GM21515 (cell line): ENCODE data around the gene TBC1D22A.

ENCODE experiments used
- ATAC-seq: cut with Tn5 transposase; IDR thresholded peaks from one replicate; pipeline ENCODE4 v1.9.1; 2021; ENCODE audit not compliant: unreplicated experiment

Gene TBC1D22A

DNA sequence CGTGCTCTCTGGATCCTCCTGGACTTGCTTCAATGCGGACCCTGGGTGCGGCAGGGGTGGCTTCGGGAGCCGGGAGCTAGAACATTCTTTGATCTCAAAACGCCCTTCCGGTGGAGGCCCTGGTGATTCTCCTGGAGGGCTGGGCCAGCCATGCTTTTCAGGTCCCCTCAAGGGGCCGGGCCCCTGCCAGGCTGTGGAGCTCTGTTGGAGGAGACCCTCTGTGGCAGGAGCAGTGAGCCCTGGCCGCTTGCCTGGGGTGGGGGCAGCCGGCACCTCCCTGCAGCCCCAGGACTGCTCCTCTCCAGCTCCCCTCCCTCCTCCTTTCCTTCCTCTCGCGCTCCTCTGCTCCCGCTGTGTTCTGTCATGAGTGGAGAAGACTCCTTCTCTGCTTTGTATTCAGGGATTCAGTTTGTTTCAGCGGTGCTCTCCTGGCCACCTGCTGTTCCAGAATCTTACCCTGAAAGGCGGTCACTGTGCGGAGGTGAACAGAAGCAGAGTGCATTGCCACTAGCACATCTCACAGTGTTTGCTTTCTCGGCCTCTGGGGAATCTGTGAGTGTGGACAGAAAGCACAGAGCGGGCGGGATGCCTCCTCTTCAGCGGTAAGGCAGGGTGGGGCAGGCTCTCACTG is 289.1 kb downstream of the TBC1D22A start:
- ATAC-seq: no peak

DNA sequence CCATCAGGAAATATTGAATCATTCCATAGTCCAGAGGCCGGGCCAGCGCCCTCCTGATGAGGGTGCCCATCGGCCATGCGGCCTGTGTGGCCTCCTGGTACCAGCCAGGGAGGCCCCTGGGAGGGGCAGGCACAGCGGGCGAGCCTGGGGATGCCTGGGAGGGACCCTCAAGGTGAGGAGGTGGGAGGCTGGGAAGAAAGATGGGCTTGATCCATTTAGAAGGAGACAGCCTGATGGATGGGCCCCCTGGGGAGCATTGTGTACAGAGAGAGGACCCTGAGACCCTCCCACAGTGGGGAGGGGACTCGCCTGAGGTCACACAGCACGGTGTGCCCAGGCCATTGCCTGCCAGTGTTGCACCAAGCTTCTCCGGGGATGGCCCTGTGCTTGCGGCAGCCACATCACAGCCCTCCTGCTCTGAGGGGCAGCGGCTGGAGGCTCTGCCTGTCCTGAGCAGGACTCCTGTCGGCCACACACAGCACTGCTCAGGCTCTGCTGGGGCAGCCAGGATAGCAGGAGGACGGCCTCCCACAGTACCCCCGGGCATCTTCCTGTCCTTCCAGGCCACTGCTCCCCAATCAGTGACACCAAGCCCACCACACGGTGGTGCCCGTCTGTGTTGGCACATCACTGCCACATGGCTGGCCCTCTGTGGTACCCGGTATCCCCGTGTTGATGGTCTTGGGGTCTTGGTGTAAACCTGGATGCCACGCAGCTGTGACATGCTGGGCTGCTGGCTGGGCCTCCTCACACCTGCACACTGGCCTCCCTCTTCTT is 290.0 kb downstream of the TBC1D22A start:
- ATAC-seq: no peak

DNA sequence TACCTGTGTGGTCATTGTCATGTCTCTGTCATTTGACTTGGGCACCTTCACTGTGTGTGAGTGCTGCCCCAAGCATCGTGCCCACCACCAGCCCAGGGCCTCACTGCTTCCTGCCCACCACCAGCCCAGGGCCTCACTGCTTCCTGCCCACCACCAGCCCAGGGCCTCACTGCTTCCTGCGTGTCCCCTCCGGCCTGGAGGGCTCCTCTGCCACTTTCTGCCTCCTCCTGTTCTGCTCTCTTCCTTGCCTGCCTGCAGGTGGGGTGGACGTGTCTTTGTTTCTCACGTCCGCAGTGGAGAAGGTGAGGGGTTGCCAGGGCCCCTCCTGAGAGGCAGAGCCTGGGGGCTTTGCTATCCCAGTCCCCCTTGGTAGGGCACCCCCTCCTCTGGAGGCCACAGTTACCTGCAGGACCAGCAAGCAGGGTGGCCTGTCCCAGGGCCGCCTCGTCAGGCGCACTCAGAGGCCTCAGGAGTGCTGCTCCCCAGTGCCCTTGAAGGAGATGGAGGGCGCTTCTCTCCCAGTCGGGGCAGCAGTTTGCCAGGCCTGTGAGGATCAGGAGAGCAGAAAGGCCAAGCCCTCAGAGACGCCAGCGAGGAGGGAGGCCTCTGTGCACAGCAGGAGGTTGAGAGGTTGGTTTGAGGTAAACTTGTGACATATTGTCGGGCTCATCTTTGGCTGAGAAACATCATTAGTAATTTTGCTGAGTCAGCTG is 290.7 kb downstream of the TBC1D22A start:
- no peak for ATAC-seq

DNA sequence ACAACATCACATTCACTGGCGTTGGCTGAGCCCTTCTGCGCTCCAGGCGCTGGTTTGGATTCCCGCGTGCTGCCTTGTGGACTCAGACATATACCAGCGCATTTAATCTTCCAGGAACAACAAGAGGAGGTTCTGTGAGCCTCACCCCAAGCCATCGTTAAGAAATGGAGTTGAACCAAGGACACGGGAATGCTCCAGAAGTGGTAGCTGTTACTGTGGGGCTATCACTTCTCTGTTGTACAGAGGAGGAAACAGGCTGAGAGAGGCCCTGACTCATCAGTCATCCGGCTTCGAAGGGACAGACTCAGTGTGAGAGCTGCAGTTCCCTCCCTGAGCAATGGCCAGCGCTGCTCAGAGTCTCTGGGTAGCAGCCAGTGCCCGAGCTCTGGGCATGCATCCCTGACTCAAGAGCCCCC is 291.3 kb downstream of the TBC1D22A start:
- ATAC-seq: no peak

DNA sequence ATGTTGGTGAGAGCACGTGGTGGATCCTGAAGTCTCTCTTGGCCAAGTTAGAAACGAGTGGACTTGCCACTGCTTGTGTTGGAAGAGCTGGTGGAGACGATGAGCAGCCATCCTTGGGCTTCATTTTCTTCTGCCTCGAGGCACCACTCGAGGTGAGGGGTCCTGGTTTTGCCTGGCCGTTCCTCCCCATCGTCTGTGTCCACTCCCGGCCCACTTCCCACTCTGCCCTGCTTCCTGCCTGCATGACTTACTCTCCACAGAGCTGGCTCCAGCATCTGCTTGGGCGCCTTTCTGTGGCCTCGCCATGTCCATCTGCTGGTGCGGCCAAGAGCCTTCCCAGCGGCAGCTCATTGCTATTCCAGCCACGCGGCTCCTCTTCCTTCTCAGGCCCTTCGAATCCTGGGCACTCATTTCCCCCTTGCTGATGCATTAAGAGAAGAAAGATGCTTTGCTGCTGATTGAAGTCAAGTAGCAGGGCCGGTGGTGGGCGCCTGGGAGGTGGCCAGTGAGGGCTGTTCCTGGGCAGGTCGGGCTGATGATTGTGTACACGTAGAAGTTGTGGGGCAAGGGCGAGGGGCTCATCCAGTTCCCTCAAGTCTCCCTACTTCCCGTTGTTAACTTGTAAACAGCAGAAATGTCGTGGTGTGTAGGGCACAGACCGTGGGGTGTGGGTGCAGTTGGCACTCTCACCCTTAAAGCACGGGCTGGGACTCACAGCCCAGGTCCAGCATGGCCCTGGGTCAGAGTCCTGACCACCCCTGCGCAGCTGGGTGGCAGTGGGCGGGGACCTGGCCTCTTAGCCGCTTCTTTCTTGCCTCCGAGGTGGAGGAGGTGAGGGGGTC is 292.0 kb downstream of the TBC1D22A start:
- ATAC-seq: no peak

DNA sequence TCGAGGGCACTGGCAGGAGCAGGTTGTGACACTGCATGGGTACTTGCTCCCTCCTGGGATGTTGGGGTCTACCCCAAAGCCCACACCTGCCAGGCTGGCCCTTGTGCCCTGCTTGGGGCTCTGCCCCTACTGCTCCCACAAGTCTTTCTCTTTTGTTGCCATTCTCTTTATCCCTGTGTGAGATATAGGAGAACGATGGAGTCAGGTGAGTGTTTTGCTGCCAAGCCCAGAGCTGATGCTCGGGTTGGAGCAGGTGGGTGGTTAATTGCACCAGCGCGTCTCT is 292.6 kb downstream of the TBC1D22A start:
- no peak for ATAC-seq

DNA sequence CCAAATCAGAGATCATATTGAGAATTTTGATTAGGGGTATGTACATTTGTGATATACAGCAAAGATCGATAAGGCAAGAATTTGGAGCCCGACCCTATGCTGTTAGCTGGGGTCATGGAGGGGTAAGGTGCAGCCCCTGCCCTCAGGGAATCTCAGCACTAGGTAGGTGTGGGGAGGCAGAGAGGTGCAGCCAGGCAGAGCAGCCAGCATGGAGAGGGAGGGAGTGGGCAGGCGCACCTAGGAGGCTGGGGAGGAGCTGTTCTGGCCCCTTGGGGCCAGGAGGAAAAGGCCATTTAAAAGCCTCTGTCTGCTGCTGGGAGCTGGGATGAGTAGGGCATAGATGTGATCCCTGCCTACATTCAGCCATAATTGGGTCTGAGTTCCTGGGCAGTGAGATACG is 293.0 kb downstream of the TBC1D22A start:
- no peak for ATAC-seq

DNA sequence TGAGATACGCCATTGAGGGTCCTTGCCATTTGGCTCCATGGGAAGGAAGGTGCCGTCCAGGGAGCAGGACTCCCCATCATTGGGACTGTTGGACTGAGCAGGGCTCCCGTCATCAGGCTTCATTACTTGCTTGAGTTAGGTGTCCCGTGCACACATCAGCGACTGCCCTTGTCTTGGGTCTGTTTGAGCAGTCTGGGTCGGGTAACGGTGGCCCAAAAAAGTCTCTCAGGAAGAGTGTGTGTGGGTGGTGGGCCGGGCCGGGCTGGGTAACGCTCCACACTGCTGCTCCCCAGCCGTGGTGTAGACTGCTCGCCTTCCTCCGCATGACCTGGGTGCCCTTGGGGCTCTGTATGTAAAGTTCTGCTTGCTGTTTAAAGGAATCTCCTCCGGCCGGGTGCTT is 293.5 kb downstream of the TBC1D22A start:
- no peak for ATAC-seq

DNA sequence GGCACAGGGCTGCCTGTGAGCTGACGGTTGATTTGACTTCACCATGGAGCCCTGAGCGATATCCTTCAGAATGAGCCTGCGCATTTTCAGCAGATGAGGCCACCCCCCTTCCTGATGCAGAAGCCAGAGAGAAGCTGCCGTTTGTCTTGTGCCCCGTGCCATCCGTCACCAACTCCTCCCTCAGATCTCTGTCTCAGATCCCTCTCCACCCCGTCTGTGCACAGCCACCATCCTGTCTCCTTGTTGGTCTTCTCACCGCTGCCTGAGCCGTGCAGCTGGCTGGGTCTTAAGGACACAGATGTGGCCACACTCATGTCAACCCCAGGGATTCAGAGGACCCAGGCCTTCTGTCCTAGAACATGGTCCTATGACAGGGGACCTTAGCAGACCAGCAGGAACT is 293.9 kb downstream of the TBC1D22A start:
- no peak for ATAC-seq

DNA sequence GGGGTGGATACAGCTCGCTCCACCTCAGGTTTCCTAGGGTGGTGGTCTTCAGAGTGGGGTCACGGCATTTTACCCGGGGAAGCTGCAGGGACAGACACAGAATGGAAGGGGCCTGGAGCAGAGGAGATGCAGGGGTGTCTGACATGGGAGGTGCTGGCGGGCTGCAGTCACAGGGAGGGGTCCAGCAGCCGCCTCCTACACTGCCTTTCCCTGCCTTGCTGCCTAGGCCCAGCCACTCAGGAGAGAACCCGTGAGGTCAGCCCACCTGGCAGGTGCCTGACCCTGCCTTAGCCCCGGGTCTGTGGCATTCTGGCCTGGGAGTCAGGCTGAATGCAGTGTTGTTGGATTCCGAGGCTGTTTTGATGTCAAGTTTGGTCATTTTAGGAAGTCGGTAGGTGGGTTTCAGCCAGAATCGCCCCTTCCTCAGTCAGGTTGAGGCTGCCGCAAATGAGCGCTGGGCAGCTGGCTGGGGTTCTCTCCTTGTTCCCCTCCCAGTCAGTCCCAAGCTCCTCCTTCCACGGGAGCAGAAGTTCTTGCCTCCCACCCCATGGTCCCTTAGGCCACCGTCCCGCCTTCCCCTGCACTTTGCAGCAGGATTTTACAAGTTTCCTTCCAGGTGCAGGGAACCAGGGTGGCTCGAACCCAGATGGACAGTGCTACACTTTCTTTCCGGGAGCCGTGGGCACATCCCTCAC is 294.5 kb downstream of the TBC1D22A start:
- no peak for ATAC-seq

DNA sequence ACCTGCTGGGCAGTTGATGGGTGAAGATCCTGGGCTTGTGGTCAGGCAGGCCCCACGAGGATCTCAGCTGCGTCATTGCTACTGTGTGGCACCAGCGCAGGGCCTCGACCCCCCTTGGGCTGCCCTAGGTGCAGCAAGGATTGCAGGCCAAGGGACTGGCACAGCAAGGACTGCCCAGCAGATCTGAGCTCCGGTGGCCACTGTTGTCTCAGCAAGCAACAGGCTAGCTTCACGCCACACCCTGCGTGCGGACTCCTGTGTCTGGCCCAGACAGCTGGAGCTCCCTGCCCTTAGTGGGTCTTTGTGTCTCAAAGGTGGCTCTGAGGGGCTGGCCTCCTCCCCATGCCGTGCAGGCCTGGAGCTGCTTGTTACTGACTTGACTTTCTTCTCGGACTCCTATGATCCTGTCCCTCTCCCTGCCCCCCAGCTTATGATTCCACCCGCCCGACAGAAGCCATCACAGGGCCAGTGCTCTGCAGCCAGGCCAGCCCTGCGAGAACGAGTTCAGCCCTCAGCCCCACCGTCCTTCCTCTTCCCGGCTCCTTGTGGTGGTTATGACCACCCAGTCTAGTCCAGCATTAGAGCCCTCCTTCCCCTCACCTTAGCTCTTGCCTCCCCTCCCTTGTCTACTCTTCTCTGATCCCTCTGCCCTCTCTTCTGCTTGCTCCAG is 295.6 kb downstream of the TBC1D22A start:
- no peak for ATAC-seq

DNA sequence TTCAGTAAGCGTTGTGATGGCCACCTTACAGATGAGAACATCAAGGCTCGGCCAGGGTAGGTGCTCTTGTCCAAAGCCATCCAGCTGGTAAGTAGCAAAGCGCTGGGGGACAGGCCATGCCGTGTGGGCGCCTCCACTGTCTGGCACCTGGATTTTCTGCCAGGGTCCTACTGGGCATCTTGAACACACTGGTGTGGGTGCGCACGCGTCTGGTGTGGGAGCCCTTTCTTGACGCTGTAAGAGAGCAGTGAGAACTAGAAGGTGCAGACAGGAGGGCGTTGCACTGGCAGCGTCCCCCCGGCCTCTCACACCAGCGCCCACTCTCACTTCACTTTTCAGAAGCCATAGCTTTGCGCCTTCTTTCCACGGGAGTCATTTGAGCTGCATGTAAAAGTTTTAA is 296.6 kb downstream of the TBC1D22A start:
- ATAC-seq: no peak

DNA sequence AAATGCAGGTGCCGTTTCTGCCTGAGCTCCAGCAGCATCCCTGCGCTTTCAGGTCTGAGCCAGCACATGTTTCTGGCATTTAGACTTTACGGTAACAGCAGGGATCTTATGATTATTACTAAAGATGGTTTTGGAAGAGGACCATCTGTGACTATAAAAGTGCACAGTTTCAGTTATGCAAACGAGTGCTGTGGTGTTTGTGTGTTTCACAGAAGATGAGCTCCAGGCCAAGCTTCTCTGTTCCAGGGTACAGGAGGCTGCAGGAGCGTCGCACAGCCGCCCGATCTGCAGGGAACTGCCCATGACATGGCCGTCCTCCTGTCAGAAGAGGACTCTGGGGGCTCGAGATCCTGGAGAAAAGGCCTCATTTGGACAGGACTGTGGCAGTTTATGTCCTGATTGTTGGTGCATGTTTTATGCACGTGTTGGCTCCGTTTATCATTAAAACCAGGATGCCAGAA is 297.3 kb downstream of the TBC1D22A start:
- no peak for ATAC-seq

DNA sequence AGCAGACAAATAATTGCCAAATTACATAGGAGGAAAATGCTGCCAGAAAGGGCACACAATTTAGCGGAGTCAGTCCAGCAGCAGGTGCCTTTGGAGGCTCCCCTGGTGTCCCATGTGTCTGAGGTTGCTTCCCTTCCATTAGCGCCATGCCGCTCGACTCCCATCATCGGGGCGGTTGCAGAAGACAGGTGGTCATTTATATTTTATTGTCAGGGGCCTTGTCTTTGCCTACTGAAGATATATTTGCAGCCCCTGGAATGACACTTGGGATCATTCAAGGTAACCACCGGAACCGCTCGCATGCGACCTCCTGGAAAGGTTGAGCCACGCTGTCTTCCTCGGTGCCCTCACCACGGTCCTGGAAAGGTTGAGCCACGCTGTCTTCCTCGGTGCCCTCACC is 298.3 kb downstream of the TBC1D22A start:
- no peak for ATAC-seq

DNA sequence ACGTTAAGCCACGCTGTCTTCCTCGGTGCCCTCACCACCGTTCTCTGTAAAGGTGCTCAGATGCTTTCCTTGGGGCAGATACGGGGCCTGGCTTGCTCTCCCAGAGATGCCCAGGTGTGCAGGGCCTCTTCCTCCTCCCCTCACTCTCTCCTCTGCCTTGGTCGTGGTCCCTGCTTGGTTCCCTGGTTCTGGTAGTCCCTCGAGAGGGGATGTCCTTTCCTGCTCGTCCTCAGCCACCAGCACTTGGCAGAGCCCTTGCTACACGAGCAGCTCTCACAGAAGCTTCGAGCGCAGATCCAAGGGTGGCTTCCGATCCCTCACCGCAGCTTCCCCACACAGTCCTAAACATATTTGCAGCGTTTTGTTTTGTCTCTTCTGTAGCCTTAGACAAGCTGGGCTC is 298.8 kb downstream of the TBC1D22A start:
- ATAC-seq: no peak

DNA sequence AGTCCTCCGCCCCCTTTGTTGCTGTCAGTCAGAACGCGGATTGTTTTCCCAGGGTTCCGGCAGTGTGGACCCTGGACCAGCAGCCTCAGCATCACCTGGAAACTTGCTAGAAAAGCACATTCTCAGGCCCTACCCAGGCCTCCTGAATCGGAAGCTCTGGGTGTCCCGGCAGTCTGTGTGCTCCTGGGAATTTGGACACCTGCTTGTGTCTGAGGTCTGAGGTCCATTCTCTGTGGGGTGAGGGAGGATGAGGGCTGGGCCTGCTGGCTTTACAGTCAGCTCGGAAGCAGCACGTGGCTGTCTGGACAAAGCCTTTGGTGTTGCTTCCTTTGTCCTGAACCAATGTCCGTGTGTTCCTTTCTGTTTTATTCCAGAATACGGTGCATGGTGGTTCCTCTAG is 299.7 kb downstream of the TBC1D22A start:
- ATAC-seq: no peak

DNA sequence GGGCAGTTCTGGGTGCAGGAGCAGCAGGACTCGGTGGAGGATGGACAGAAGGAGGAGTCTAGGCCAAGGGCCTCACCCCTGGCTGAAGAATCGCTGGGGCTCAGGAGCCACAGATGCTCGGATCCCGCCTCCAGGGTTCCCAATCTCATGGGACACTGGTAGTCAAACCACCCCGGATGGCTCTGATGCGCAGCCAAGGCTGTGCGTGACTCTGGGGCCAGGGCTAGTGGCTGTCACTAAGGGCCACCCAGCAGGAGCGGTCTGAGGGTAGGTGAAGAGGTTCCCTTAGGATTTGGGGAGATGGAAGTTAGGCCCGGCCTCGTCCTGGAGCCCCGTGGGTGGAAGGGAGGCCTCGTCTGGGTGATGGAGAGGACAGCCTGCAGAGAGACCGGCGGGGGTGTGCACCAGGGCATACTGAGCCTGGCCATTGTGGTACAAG is 300.6 kb downstream of the TBC1D22A start:
- ATAC-seq: no peak

DNA sequence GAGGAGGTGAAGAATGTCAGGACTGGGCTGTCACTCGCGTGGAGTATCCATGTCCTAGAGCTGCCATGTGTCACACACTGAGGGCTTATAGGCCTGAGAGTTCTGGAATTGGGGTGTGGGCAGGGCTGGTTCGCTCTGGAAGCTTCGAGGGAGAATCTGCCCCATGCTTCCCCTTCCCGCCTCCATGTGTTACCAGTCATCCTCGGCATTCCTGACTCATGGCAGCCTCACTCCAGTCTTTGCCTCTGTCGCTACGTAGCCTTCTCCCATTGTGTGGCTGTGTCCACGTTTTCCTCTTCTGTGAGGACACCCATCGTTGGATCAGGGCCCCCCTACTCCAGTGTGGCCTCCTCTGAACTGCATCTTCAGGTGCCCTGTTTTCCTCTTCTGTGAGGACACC is 301.2 kb downstream of the TBC1D22A start:
- no peak for ATAC-seq

DNA sequence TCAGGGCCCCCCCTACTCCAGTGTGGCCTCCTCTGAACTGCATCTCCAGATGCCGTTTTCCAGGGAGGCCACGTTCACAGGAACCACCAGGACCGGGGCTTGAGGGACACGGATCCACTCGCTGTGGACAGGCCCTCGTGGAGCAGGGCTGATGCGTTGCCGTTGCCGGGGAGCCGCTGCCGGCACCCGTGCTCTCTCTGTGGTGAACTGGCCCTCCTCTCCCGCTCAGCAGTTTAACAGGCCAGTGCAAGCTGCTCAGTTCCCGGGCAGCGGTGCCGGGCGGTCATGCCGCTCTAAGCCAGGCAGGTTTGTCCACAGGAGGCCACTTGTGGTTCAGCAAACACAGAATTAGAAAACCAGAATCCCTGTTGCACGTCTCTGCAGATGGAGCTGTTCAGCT is 301.6 kb downstream of the TBC1D22A start:
- ATAC-seq: no peak

DNA sequence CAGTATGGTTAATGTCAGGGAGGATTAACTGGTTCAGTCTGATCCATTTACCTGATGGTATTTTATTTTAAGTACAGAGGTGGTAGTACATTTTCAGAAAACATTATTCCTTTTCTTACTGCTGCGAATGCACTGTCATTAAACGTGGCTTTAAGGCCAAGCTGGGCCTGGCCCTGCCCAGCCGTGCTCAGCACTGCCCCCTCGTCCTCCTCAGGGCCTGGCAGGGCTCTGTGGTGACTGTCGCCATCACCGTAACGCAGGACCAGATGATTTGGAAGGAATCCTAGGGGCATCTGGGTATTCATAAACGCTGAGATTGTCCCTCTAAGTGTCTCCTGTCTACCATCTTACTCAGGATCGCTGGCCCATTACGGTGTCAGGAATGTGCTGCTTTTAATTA is 302.0 kb downstream of the TBC1D22A start:
- no peak for ATAC-seq
